GM12878 (cell line): Measurements from ENCODE around the gene SLC35F6. TPM values are rescaled to one million over a fixed set of nuclear protein-coding genes. Genes with fewer than 3 reads are reported as not detected.

ENCODE experiments used
- ATAC-seq: fragments of 200-7000 bp; cut with Tn5 transposase; 3 replicates; pipeline ENCODE4 v1.9.1; 2020; ENCODE audit warnings: mild to moderate bottlenecking, moderate library complexity
- BruUV-seq: library from RNA; stranded (reverse); fragments of 400-500 nt; replicated peaks from 2 replicates; lab custom pipeline; 2021; lab: Mats Ljungman, UMichigan
- CTCF ChIA-PET: fragments of 300-600 bp; sonication (Branson Sonifier 250); formaldehyde crosslinking; extraction: SDS; loops from one replicate; lab custom pipeline; 2021; ENCODE audit warnings: inconsistent platforms; lab: Yijun Ruan, JAX
- POLR2A ChIA-PET: fragments of 350-600 bp; formaldehyde crosslinking; extraction: SDS; loops from one replicate; lab custom pipeline; 2021; ENCODE audit warnings: inconsistent platforms; lab: Charles Lee
- RAD21 ChIA-PET: fragments of 300-600 bp; sonication (Branson Sonifier 250); formaldehyde crosslinking; loops from one replicate; lab custom pipeline; 2023; ENCODE audit warnings: antibody characterized with exemption; ENCODE audit not compliant: unreplicated experiment; lab: Charles Lee
- SMC1A ChIA-PET: fragments of 300-600 bp; sonication (Branson Sonifier 250); formaldehyde crosslinking; loops from one replicate; lab custom pipeline; 2023; ENCODE audit not compliant: unreplicated experiment, uncharacterized antibody; lab: Charles Lee
- DNase-seq: peaks from one replicate; pipeline ENCODE4 v3.0.0-alpha.2; 2011; ENCODE audit warnings: low read depth, low spot score
- FAIRE-seq: peaks from 3 replicates; lab custom pipeline; 2011; peaks lifted over from hg19 to GRCh38; lab: Jason Lieb, UNC
- H2AFZ ChIP-seq: 2 replicates; pipeline ENCODE4 v1.6.0; 2011; ENCODE audit warnings: low read depth, low read length, control low read depth; ENCODE audit not compliant: control insufficient read depth
- H3K27ac ChIP-seq: 2 replicates; pipeline ENCODE4 v1.5.1; 2011; ENCODE audit warnings: control low read depth; ENCODE audit not compliant: control insufficient read depth, insufficient read depth
- H3K27me3 ChIP-seq, 2 experiments: replicated peaks in 1 of 2; 2 replicates each; pipeline versions ENCODE4 v1.6.0 to v1.6.1; 2011; ENCODE audit warnings: low read length in 1 of 2; ENCODE audit not compliant: control insufficient read depth in 2 of 2, insufficient read depth in 2 of 2
- H3K36me3 ChIP-seq, 2 experiments: 2 replicates each; pipeline ENCODE4 v1.5.1; 2011; ENCODE audit warnings: low read length in 1 of 2; ENCODE audit not compliant: control insufficient read depth in 2 of 2, insufficient read depth in 2 of 2
- H3K4me1 ChIP-seq: 2 replicates; pipeline ENCODE4 v1.6.1; 2011; ENCODE audit warnings: mild to moderate bottlenecking, low read length, moderate library complexity, mixed read lengths; ENCODE audit not compliant: control insufficient read depth, insufficient read depth
- H3K4me2 ChIP-seq: 2 replicates; pipeline ENCODE4 v1.6.0; 2011; ENCODE audit warnings: control low read depth; ENCODE audit not compliant: control insufficient read depth, insufficient read depth
- H3K4me3 ChIP-seq: fragments of 200-600 bp; sonication (generic); 2 replicates; pipeline ENCODE4 v1.5.1; 2016
- H3K79me2 ChIP-seq: 2 replicates; pipeline ENCODE4 v1.6.0; 2011; ENCODE audit warnings: low read length; ENCODE audit not compliant: control insufficient read depth, insufficient read depth
- H3K9ac ChIP-seq: 2 replicates; pipeline ENCODE4 v1.8.0; 2011; ENCODE audit warnings: low read length, control low read depth, mixed read lengths; ENCODE audit not compliant: control insufficient read depth, insufficient read depth
- H3K9me3 ChIP-seq: replicated peaks from 3 replicates; pipeline ENCODE4 v1.5.1; 2011; ENCODE audit warnings: mild to moderate bottlenecking, low read length; ENCODE audit not compliant: control insufficient read depth, insufficient read depth
- H4K20me1 ChIP-seq: 2 replicates; pipeline ENCODE4 v1.6.0; 2011; ENCODE audit not compliant: control insufficient read depth, insufficient read depth
- IRF4 ChIP-seq: IDR thresholded peaks from 2 replicates; pipeline ENCODE4 v1.6.1; 2011; ENCODE audit warnings: low read depth, low read length
- JUND ChIP-seq: IDR thresholded peaks from 2 replicates; pipeline ENCODE4 v1.6.1; 2012; ENCODE audit warnings: low read depth, mild to moderate bottlenecking, low read length, improper control_type of control experiment, moderate library complexity
- POU2F2 ChIP-seq: IDR thresholded peaks from 3 replicates; pipeline ENCODE4 v1.6.1; 2011; ENCODE audit warnings: low read depth, mild to moderate bottlenecking, low read length, borderline replicate concordance
- SP1 ChIP-seq: IDR thresholded peaks from one replicate; pipeline ENCODE4 v1.6.1; 2011; ENCODE audit warnings: low read depth, low read length
- TAF1 ChIP-seq: IDR thresholded peaks from 2 replicates; pipeline ENCODE4 v1.6.1; 2011; ENCODE audit warnings: mild to moderate bottlenecking, low read depth, low read length, borderline replicate concordance
- TARDBP ChIP-seq: IDR thresholded peaks from 2 replicates; pipeline ENCODE4 v1.6.1; 2016; ENCODE audit warnings: borderline replicate concordance
- whole genome bisulfite sequencing: methylation state at CpG from one replicate; pipeline ENCODE4 v1.1.6; 2016; ENCODE audit warnings: low lambda C conversion rate; ENCODE audit not compliant: insufficient replicate concordance, insufficient coverage; ENCODE audit errors: missing lambda C conversion rate; 5-methylcytosine and 5-hydroxymethylcytosine counted together
- in situ Hi-C: fragments of 300-500 bp; cut with MboI; formaldehyde crosslinking; loops from 9 replicates; pipeline ENCODE4 v1.14.3; 2018; ENCODE audit warnings: mixed read lengths
- intact Hi-C: fragments of 100-400 bp; cut with micrococcal nuclease; formaldehyde crosslinking; loops from one replicate; pipeline ENCODE4 v1.14.2; 2022; ENCODE audit not compliant: unreplicated experiment
- polyA plus RNA-seq, 11 experiments: library from polyadenylated mRNA; depleted of rRNA in 4 of 11; unstranded in 6 of 11; stranded (reverse) in 5 of 11; fragments of >200 nt; fragmentation: Nextera tagmentation in 4 of 11; fragmentation: Illumina TruSeq in 1 of 11; extraction: Ambion mirVana in 4 of 11; extraction: Trizol in 1 of 11; gene quantifications; 1 replicate in 1 of 11; 2 replicates in 10 of 11; pipeline versions ENCODE4 v1.2.1 to v1.2.3, GENCODE V29; 2011 to 2016; ENCODE audit warnings: inconsistent platforms in 2 of 11, missing spikeins in 2 of 11, low read depth in 1 of 11
- total RNA-seq, 4 experiments: library from RNA; depleted of rRNA in 3 of 4; stranded (reverse); fragments of >200 nt in 3 of 4; fragmentation: Illumina TruSeq in 1 of 4; extraction: Trizol in 1 of 4; gene quantifications; 2 replicates each; pipeline versions ENCODE4 v1.2.1 to v1.2.3, GENCODE V29; 2013 to 2021
- TF ChIP-seq, protein P1 (sequence below): fragments of 450-650 bp; conservative IDR thresholded peaks from 2 replicates; pipeline ENCODE4 v1.6.1; 2017; ENCODE audit warnings: mild to moderate bottlenecking, moderate library complexity
- TF ChIP-seq, protein P2 (sequence below): fragments of 450-650 bp; IDR thresholded peaks from 2 replicates; pipeline ENCODE4 v1.6.1; 2017; ENCODE audit warnings: low read depth, mild to moderate bottlenecking, moderate library complexity

SLC35F6 gene
- total and polyA plus RNA-seq, 10 of the 15 experiments (the other 5 are each of a cell fraction or from before 2014, with no cell fraction given): 4.0 to 10.5 (median 8.0) TPM

DNA sequence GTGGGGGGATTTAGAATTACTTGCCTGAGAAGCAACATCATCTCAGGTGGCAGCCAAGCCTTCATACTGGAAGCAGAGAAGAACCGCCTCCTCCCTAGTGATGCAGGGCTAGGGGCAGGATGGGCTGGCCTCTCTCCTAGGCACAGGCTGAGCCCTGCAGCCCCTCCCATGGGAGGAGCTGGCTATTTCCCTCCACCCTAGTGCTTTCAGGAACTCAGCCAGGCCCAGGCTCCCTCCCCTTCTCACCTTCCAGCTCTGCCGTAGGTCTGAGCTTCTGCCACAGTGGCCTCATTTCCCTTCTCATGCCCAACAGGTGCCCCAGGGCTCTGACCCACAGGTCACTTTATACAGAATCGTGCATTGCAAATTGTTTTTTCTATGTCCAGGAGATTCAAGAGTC is 52.8 kb downstream of the SLC35F6 start:
- intact Hi-C loops: no loop called here
- Histone ChIP-seq H2AFZ (no peak overlapping the region), H3K27ac (no peak overlapping the region), H3K4me3 (no peak overlapping the region), H3K36me3 (no peaks in the 10 kb centered on the region), H3K4me2 (no peak overlapping the region), H3K27me3 (no peaks in the 10 kb centered on the region), H3K9ac (no peak overlapping the region), H4K20me1 (no peaks in the 10 kb centered on the region), H3K79me2 (no peaks in the 10 kb centered on the region), H3K9me3 (no peaks in the 10 kb centered on the region), H3K4me1 (no peaks in the 10 kb centered on the region)
- DNase-seq: no peak
- ChIA-PET CTCF (no interaction called here), SMC1A (no interaction called here), POLR2A (interaction anchor here (0.6 kb wide), 1 partner anchor 91 kb away, joined by 4 read pairs; no protein-coding TSS in a partner anchor), RAD21 (no interaction called here)
- no peak for ATAC-seq
- no TSS peak for BruUV-seq
- no peak for FAIRE-seq
- TF ChIP-seq TARDBP (no peak), SP1 (no peak), POU2F2 (no peak), IRF4 (no peak), JUND (no peak), TAF1 (no peak)
- TF ChIP-seq, protein P1, sequence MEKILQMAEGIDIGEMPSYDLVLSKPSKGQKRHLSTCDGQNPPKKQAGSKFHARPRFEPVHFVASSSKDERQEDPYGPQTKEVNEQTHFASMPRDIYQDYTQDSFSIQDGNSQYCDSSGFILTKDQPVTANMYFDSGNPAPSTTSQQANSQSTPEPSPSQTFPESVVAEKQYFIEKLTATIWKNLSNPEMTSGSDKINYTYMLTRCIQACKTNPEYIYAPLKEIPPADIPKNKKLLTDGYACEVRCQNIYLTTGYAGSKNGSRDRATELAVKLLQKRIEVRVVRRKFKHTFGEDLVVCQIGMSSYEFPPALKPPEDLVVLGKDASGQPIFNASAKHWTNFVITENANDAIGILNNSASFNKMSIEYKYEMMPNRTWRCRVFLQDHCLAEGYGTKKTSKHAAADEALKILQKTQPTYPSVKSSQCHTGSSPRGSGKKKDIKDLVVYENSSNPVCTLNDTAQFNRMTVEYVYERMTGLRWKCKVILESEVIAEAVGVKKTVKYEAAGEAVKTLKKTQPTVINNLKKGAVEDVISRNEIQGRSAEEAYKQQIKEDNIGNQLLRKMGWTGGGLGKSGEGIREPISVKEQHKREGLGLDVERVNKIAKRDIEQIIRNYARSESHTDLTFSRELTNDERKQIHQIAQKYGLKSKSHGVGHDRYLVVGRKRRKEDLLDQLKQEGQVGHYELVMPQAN: no peak
- TF ChIP-seq, protein P2, sequence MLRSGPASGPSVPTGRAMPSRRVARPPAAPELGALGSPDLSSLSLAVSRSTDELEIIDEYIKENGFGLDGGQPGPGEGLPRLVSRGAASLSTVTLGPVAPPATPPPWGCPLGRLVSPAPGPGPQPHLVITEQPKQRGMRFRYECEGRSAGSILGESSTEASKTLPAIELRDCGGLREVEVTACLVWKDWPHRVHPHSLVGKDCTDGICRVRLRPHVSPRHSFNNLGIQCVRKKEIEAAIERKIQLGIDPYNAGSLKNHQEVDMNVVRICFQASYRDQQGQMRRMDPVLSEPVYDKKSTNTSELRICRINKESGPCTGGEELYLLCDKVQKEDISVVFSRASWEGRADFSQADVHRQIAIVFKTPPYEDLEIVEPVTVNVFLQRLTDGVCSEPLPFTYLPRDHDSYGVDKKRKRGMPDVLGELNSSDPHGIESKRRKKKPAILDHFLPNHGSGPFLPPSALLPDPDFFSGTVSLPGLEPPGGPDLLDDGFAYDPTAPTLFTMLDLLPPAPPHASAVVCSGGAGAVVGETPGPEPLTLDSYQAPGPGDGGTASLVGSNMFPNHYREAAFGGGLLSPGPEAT: no peak
- 67% methylated on average over 3 of the region's 3 CpGs for WGBS
- in situ Hi-C loops: no loop called here
